HG02642 (cell line): Measurements from ENCODE around the gene CINP.
"Not testable (repeated sequence)": the region's sequence is repeated elsewhere in the genome, so short reads cannot be mapped to it uniquely, and the experiment has no call there.

Experiments used
- ATAC-seq: cut with Tn5 transposase; IDR thresholded peaks from one replicate; pipeline ENCODE4 v1.9.1; 2021; ENCODE audit warnings: mild to moderate bottlenecking; ENCODE audit not compliant: unreplicated experiment, poor library complexity

The CINP gene

DNA sequence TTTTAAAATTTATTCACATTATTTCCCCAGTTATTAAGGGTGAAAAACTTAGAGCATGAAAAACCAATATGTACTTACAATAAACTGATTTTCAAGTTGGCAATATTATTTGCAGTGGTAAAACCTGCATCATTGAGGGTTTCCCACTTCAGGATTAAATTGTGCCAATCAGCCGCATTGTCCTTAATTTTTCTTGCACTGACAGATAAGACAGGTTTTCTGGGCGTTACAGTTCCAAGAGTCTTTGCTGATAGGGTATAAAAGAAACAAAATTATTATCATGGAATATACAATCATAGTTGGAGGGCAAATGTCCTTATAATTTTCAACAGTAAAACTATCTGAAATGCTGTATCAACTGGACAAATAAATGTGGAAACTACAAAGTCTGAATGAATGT, 3.3 kb downstream of the CINP start:
- no peak for ATAC-seq

DNA sequence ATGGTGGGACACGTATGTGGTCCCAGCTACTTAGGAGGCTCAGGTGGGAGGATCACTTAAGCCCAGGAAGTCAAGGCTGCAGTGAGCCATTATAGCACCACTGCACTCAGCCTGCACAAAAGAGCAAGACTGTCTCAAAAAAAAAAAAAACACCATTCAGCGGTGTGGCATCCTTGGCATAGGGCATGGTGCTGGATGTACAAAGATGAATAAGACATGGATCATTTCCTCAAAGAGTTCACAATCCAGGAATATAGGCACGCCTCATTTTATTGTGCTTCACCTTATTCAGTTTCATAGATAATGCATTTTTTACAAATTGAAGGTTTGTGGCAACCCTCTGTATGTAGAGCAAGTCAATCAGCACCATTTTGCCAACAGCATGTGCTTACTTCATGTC, 6.4 kb downstream of the CINP start:
- ATAC-seq, result no peak

DNA sequence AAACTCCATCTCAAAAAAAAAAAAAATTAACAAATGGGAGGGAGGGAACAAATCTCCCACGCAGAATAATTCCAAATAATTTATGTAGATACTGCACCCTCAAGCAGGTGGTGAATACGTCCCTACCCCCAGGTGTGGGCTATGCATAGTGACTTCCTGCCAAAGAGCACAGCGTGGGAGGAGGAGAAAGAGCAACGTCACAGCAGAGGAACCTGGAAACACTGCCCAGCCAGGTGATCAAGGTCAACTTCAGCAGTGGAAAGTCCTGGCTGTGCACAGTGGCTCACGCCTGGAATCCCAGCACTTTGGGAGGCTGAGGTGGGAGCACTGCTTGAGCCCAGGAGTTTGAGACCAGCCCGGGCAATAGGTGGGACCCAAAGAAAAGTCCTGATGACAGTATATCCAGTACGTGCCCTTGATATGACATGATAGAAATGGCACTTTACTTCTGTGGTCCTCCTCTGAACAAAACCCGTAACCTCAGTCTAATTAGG, 9.5 kb downstream of the CINP start:
- no peak for ATAC-seq

DNA sequence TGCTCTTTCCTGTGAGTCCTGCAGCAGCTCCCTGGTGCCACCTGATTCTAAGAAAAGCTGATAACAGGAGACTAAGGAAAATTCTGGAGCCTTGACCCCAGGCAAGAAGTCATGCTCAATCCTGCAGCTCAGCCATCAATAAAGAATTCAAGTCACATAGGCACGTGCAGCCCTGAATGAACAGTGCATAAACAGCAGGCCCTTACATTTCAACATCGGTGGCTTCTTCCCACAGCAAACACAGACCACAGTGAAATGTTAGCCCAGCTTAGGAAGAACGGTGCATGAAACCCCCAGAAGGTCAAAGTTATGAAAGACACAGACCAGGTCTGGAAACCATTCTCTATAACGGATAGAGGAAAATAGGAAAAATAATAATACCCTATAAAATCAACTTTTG, 10.5 kb downstream of the CINP start:
- ATAC-seq, result no peak

DNA sequence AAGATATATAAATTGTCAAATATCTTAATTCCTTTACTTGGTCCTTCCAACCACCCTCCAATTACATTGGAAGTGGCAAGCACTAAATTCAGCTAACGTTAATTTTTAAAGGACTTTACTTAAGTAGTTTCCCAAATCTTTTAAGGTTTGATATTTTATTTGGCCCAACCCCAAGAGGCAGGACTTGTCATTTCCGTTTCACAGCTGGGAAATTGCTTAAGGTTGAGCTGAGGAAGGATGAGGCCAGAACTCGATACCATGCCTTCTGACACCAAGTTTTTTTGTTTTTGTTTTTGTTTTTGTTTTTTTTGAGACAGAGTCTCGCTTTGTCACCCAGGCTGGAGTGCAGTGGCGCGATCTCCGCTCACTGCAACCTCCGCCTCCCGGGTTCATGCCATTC, 11.1 kb downstream of the CINP start:
- not testable (repeated sequence) for ATAC-seq

DNA sequence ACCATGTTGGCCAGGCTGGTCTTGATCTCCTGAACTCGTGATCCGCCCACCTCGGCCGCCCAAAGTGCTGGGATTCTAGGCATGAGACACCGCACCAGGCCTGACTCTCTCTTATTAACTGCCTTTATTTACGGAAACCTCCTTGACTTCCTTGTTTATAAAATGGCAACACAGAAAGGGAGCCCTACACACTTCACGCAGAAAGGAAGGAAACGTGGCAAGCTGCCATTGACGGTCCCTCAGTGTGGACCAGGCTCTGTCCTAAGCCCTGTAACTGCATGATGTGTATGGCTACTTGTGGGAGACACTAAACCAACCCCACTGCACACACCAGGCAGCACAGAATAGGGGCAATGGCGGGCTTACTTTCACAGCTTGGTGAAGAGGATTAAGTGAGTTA, 11.7 kb downstream of the CINP start:
- ATAC-seq, result no peak

DNA sequence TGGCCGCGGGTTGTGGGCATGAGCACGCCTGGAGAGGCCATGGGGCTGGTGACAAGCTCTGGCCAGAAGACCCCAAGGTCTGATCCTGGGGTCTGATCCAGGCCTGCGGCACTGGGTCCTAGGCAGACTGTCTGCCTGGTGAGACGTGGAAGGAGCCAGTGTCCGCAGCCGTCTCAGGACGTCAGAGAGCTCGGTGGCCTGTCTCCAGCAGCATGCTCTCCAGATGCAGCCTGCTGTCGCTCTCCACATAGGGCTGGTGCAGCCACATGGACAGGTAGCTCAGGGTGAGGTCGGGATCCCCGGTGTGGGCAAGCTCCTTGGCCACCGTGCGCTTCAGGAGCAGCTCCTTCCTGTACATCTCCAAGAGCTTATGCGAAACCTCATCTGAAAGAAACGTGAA, 14.3 kb downstream of the CINP start:
- no peak for ATAC-seq

DNA sequence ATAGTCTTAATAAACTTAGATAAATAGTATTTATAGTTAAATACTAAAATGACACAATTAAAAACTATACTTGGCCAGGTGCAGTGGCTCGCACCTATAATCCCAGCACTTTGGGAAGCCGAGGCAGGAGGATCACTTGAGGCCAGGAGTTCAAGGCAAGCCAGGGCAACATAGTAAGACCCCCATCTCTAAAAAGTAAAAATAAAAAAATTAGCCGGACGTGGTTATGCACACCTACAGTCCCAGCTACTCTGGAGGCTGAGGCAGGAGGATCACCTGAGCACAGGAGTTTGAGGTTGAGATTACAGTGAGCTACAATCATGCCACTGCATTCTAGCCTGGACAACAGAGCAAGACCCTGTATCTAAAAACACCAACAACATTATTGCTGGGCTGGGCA, 16.0 kb downstream of the CINP start:
- ATAC-seq, result no peak

DNA sequence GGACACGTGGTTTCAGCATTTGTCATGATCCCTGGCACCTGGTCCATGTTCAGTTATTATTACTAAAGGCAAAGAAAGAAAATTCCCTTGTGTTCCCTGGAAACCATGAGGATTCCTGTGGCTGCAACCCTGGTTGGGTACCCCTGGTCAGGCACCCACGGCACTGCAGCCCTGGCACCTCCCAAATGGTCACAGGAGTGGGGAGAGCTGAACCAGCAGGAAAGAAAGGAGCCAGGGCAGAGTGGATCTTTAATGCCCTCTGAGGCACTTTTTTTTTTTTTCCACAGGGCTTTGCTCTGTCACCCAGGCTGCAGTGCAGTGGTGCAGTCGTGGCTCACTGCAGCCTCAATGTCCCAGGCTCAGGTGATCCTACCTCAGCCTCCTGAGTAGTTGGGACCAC, 17.5 kb downstream of the CINP start:
- no peak for ATAC-seq

DNA sequence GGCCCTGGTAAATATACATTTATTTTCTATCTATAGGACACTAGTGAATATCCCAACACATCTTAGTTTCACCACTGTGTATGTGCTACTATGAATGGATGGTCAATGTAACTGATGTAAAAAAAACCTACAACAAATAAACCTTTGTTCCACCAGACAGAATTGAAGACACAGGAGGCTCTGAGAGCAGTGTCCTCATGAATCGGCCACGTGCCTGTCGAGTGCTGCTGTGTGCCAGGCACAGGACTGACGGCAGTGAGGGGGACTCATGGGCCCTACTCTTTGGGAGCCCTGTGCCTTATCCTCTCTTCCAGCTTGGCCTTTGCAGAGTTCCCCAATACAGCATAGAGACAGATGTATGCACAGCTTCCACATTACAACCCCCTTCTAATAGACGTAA, 18.2 kb downstream of the CINP start:
- no peak for ATAC-seq

DNA sequence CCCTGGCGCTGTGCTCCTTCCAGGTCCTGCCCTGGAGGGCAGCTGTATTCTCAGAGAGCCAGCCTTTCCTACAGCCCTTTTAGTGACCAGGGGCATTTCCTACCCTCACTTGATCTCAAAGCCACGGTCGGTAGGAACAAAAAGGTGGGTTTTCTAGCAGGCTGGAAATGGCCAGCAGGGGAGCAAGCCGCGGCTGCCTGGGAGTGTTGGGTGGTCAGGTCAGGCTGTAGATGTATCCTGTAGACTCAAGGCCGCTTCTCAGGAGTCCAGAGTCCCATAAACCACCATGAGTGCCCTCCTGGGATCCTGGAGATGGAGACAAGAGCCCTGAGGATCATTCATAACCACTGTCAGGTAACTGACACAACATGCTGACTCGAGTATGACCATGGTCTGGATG, 18.6 kb downstream of the CINP start:
- ATAC-seq, result no peak

DNA sequence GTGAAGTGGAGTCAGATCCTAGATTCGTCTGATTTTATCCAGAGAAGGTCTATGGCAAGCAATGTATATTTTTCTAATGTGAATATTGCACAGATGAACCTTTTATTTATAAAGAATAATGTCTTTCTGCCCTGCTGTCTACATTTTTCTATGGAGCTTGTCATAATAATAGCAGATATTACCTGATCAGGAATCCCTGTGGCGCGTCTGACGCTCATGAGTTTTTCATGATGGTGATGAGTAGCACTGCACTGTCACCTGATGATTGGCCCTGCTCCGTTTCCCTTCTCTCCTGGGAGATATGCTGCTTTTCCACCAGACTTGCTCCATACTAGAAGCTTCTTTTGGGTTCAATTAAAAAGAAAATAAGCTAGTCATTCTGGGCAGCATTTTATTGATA, 20.5 kb downstream of the CINP start:
- ATAC-seq, result no peak

DNA sequence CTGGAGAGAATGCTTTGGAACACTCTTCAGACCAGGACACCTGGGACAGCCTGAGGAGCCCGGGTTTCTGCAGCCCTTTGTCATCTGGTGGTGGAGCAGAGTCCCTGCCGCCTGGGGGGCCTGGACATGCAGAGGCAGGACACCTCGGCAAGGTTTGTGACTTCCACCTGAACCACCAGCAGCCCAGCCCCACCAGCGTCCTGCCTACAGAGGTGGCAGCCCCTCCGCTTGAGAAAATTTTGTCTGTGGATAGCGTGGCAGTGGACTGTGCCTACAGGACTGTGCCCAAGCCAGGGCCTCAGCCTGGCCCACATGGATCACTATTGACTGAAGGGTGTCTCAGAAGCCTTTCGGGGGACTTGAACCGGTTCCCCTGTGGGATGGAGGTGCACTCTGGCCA, 21.1 kb downstream of the CINP start:
- no peak for ATAC-seq

DNA sequence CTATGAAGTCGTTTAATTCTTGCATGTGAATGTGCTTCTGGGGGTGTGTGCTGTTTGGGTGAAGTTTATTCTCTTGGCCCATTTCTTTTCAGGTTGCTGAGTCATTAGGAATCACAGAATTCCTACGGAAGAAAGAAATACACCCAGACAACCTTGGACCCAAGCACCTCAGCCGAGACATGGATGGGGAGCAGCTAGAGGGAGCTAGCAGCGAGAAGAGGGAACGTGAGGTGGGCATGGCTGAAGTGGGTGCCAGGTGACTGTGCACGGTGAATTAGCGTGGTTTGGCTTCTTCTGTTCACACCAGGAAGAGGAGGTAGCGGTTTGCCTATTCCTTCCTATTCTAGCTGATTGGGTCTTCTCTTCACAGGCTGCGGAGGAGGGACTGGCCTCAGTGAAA, 24.0 kb downstream of the CINP start:
- ATAC-seq, result no peak

DNA sequence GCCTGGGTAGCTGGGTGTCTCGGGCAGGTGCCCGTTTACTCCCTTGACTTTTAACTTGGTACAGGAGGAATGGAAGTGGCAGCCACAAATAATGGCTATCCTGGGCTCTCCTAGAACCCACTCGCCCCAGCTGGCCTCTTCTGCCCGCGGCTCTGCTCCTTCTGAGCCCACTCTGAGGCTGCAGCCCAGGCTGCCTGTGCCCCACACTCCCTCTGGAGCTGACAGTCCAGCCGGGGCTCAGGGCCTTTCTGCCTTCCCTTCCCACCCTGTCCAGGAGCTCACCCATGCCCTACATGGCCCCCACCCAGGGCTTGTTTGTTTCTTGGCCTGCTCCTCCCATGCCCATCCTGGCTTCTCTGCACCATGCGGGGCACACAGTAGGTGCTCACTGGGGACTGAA, 27.5 kb downstream of the CINP start:
- no peak for ATAC-seq

DNA sequence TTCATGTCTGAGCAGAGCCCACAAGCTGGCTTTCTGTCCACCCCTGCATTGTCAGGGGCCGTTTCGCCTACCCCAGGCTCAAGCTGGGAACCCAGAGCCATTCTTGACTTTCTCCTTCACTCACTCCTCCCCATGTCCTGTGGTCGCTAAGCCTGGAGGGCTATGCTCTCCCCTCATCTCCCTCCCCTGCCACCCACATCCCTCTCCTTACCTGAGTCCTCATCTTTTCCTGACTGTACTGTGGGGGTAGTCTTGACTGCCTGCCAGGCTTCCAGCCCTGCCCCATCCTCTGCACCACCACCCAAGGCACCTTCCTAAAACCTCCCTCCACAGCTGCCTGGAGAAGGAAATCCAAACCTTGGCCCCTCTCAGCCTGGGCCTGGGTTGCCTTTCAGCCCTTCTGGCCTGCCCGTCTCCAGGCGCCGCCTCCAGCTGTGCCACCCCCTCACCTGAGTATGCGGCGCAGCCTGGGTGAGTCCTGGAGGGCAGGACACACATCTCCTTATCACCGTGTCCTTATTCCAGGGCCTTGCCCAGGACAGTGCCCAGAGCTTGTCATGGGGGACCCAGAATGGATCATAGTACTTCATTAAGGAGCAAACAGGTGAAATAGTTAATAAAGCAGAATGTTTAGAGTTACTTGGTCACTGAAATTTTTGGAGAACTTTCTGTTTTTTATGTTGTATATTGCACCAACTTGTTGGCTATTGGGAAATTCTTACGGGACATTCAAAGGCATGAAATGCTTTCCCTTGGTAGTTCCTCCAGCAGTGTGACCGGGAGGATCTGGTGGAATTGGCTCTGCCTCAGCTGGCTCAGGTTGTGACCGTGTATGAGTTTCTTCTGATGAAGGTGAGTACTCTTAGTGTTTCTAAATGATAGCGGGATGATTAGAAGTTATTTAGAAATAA, 28.6 kb downstream of the CINP start:
- no peak for ATAC-seq

DNA sequence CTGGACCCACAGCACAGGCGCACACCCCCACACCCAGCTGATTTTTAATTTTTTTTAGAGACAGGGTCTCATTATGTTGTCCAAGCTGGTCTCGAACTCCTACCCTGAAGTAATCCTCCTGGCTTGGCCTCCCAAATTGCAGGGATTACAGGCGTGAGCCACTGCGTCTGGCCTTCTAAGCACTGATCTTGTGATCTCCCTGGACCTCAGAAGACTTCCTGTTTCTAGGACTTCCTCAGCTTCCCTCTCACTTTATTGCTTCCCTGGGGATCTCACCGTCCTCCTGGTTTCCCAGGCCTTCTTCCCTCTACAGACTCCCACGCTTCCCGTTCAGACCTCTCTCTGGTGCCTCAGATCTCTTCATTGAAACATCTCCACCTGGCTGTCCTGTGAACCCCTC, 29.3 kb downstream of the CINP start:
- no peak for ATAC-seq

DNA sequence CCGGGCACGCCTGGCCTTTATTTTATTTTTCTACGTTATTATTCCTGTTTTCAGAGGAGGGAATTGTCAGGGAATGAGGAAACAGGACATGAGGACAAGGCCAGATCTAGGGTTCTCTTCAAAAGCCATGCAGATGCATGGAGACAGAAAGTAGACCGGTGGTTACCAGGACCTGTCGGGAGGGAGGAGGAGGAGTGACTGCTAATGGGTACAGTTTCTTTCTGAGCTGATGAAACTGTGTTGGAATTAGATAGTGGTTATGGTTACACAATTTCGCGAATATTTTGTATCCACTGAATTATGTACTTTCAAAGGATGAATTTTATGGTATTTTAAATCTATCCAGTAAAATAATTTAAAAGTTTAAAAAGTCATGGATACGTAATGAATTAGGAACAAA, 31.9 kb downstream of the CINP start:
- ATAC-seq, result no peak

DNA sequence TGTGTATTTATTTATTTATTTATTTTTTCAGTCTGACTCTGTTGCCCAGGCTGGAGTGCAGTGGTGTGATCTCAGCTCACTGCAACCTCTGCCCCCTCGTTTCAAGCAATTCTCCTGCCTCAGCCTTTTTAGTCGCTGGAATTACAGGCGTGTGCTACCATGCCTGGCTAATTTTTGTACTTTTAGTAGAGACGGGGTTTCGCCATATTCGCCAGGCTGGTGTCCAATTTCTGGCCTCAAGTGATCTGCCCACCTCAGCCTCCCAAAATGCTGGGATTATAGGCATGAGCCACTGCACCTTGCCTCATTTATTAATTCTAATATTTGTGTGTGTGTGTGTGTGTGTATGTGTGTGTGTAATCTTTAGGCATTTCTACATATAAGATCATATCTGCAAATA, 33.3 kb downstream of the CINP start:
- not testable (repeated sequence) for ATAC-seq

DNA sequence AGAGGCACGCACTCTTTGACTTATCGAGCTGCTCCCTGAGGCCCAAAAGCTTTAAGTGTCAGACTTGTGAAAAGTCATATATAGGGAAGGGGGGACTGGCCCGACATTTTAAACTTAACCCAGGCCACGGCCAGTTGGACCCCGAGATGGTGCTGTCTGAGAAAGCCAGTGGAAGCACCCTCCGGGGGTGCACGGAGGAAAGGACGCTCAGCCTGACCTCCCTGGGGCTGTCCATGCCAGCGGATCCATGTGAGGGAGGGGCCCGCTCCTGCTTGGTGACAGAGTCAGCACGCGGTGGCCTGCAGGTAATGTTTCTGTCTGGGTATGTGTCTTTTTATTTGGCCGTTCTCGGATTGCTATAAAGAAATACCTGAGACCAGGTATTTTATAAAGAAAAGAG, 36.1 kb downstream of the CINP start:
- no peak for ATAC-seq

DNA sequence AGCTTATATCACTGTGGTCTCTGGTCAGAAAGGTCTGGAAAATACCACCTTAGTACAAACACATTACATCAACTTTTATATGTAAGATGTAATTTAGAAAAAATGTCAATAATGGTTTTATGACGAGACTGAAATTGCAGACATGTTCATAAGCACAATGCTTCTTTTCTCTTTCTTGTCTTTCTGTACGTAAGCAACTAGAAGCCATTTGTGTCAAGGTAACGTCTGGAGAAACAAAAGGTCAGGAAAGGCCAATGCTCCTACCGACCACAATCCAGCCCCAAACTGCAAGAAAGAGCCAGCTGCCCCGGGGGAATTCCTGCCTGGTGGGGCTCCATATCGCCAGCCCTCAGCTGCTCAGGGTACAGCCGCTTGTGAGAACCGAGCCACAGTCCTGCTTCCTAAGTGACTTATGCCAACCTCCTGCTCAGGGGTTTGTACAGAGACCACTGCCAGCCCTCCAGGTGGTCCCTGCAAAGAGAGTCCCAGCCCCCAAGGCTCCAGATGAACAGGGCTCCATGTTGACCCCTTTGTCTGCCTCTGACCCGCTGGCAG, 36.8 kb downstream of the CINP start:
- ATAC-seq, result no peak

DNA sequence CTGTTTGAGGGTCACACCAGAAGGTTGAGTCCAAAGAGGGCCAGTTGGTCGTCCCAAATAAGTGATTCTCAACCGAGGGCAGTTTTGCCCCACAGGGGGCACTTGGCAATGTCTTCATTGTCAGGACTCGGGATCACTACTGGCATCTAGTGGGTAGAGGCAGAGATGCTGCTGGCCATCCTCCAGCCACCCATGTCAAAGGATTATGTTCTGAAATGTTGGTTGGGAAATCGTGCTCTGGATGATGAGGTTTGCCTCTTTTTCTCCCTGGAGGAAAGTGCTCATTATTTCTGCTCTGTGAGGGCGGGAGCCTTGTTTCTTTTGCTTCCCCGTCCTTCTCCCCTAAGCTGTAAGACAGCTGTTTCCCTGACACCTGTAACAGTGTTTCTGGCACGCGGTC, 39.6 kb downstream of the CINP start:
- ATAC-seq, result no peak
